Measurements from ENCODE around the gene FAT1.

FAT1 gene

GRCh38 chr4:186723292-186724057 lies at the start of gene FAT1:
Gene FAT1 (minus strand): TSS chr4:186723856. CDS start chr4:186709827, 14,029 bp downstream.
- Histone ChIP-seq H3K9ac (peak within 1 kb of the TSS; percentile 84 to 94 (median 91)), H3K4me2 (peak within 1 kb of the TSS; percentile 85 to 99 (median 94)), H3K36me3 (peaks cover 0 to 34% (median 23%) of the 10 kb centered on the region in 11 experiments; a peak in 17 of 22 replicates), H3K27ac (peak within 1 kb of the TSS; percentile 71 to 94 (median 90)), H3K4me1 (peaks cover 12 to 35% (median 28%) of the 10 kb centered on the region in 10 experiments), H4K20me1 (peaks cover 0 to 27% (median 0%) of the 10 kb centered on the region in 11 experiments; a peak in 5 of 22 replicates), H3K9me3 (replicated peaks in 1 of 11) (peaks cover 23 to 36% (median 32%) of the 10 kb centered on the region in 11 experiments), H3K27me3 (peaks cover 0 to 10% (median 0%) of the 10 kb centered on the region in 11 experiments; a peak in 5 of 22 replicates), H3K4me3 (peak within 1 kb of the TSS; percentile 76 to 97 (median 92))
- TF ChIP-seq Cebpa-rat (IDR thresholded peaks at IDR 0.05), result no peak

GRCh38 chr4:186772936-186773487 lies 49.4 kb upstream of the FAT1 start:
- Histone ChIP-seq H3K4me3 (no peak overlapping the region), H3K9me3 (replicated peaks in 1 of 11) (peaks cover 0 to 14% (median 4%) of the 10 kb centered on the region in 11 experiments; a peak in 7 of 22 replicates), H3K27me3 (no peaks in the 10 kb centered on the region), H3K27ac (no peak overlapping the region), H3K9ac (no peak overlapping the region), H3K36me3 (no peaks in the 10 kb centered on the region), H4K20me1 (no peaks in the 10 kb centered on the region), H3K4me1 (peaks cover 8 to 20% (median 12%) of the 10 kb centered on the region in 10 experiments; a peak in 18 of 20 replicates), H3K4me2 (no peak overlapping the region)
- TF ChIP-seq Cebpa-rat (IDR thresholded peaks at IDR 0.05), result no peak

- Histone ChIP-seq H3K27me3 (no peaks in the 10 kb centered on the region), H3K4me1 (peaks cover 0 to 13% (median 2%) of the 10 kb centered on the region in 10 experiments; a peak in 7 of 20 replicates), H3K4me3 (no peak overlapping the region), H3K36me3 (no peaks in the 10 kb centered on the region), H3K9me3 (replicated peaks in 1 of 11) (peaks cover 0 to 19% (median 8%) of the 10 kb centered on the region in 11 experiments; a peak in 7 of 22 replicates), H4K20me1 (no peaks in the 10 kb centered on the region), H3K4me2 (no peak overlapping the region), H3K9ac (no peak overlapping the region), H3K27ac (no peak overlapping the region)
- TF ChIP-seq Cebpa-rat (IDR thresholded peaks at IDR 0.05), result no peak
These were observed 48.0 kb upstream of the FAT1 start for GRCh38 chr4:186771624-186772023.

GRCh38 chr4:186770481-186771175 lies 47.0 kb upstream of the FAT1 start:
- Histone ChIP-seq H3K4me1 (peaks cover 0 to 16% (median 2%) of the 10 kb centered on the region in 10 experiments; a peak in 7 of 20 replicates), H3K4me3 (no peak overlapping the region), H3K4me2 (peak overlapping the region in 1 of 11 experiments; percentile 15; a peak in 1 of 22 replicates), H4K20me1 (no peaks in the 10 kb centered on the region), H3K36me3 (no peaks in the 10 kb centered on the region), H3K27me3 (no peaks in the 10 kb centered on the region), H3K9ac (no peak overlapping the region), H3K9me3 (replicated peaks in 1 of 11) (peaks cover 0 to 23% (median 9%) of the 10 kb centered on the region in 11 experiments; a peak in 8 of 22 replicates), H3K27ac (no peak overlapping the region)
- TF ChIP-seq Cebpa-rat (IDR thresholded peaks at IDR 0.05), result no peak

GRCh38 chr4:186767794-186768193 lies 44.1 kb upstream of the FAT1 start:
- Histone ChIP-seq H3K4me3 (no peak overlapping the region), H3K9me3 (replicated peaks in 1 of 11) (peaks cover 0 to 23% (median 8%) of the 10 kb centered on the region in 11 experiments; a peak in 8 of 22 replicates), H3K4me1 (peaks cover 0 to 21% (median 2%) of the 10 kb centered on the region in 10 experiments; a peak in 7 of 20 replicates), H3K9ac (no peak overlapping the region), H3K27ac (no peak overlapping the region), H3K4me2 (no peak overlapping the region), H4K20me1 (no peaks in the 10 kb centered on the region), H3K36me3 (no peaks in the 10 kb centered on the region), H3K27me3 (no peaks in the 10 kb centered on the region)
- TF ChIP-seq Cebpa-rat (IDR thresholded peaks at IDR 0.05), result no peak

- no peak overlapping the region for H3K4me3 ChIP-seq
- H3K36me3 ChIP-seq, result no peaks in the 10 kb centered on the region
- no peaks in the 10 kb centered on the region for H4K20me1 ChIP-seq
- H3K9me3 ChIP-seq (replicated peaks in 1 of 11), result peaks cover 0 to 27% (median 8%) of the 10 kb centered on the region in 11 experiments; a peak in 9 of 22 replicates
- H3K27ac ChIP-seq, result no peak overlapping the region
- peaks cover 0 to 37% (median 7%) of the 10 kb centered on the region in 10 experiments; a peak in 9 of 20 replicates for H3K4me1 ChIP-seq
- no peak overlapping the region for H3K4me2 ChIP-seq
- no peak for TF ChIP-seq Cebpa-rat (IDR thresholded peaks at IDR 0.05)
- no peak overlapping the region for H3K9ac ChIP-seq
- H3K27me3 ChIP-seq, result no peaks in the 10 kb centered on the region
These were observed 42.3 kb upstream of the FAT1 start for GRCh38 chr4:186765673-186766546.

GRCh38 chr4:186765138-186765537 lies 41.5 kb upstream of the FAT1 start:
- Histone ChIP-seq H3K4me2 (no peak overlapping the region), H3K9ac (no peak overlapping the region), H3K4me1 (peaks cover 0 to 42% (median 7%) of the 10 kb centered on the region in 10 experiments; a peak in 9 of 20 replicates), H4K20me1 (no peaks in the 10 kb centered on the region), H3K27me3 (no peaks in the 10 kb centered on the region), H3K4me3 (no peak overlapping the region), H3K9me3 (replicated peaks in 1 of 11) (peaks cover 0 to 32% (median 10%) of the 10 kb centered on the region in 11 experiments; a peak in 17 of 22 replicates), H3K36me3 (no peaks in the 10 kb centered on the region), H3K27ac (no peak overlapping the region)
- TF ChIP-seq Cebpa-rat (IDR thresholded peaks at IDR 0.05), result no peak

- Histone ChIP-seq H3K4me3 (no peak overlapping the region), H3K27me3 (no peaks in the 10 kb centered on the region), H3K4me2 (no peak overlapping the region), H4K20me1 (no peaks in the 10 kb centered on the region), H3K9ac (no peak overlapping the region), H3K27ac (no peak overlapping the region), H3K4me1 (peaks cover 0 to 43% (median 7%) of the 10 kb centered on the region in 10 experiments; a peak in 10 of 20 replicates), H3K36me3 (no peaks in the 10 kb centered on the region), H3K9me3 (replicated peaks in 1 of 11) (peaks cover 7 to 37% (median 16%) of the 10 kb centered on the region in 11 experiments; a peak in 20 of 22 replicates)
- no peak for TF ChIP-seq Cebpa-rat (IDR thresholded peaks at IDR 0.05)
These were observed 40.8 kb upstream of the FAT1 start for GRCh38 chr4:186764457-186764856.

All from BLaER1 treated with 17β-estradiol and CSF1 and Interleukin-3, amounts not matched to agents 10 nM and 100 nM (cell line).